ENCODE results near the gene CDH4.

CDH4 gene

DNA sequence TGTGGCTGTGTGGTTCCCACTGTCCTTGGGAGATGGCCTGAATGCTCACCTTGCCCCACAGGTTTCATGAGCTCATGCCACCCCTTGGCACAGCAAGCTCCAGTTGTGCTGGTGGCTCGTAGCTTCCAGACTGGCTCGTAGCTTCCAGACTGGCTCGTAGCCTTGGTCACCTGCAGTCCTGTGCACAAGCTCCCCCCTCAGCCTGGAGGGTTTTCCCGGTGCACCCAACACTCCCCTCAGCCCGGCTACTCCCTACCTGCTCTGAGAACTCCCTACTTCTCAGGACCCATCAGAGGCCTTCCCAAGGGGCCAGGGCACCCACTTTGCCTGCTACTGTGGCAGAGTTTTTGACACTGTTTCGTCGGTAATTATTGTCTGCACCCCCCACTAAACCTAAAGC is 528.0 kb downstream of the CDH4 start:
- TF ChIP-seq, protein P1, sequence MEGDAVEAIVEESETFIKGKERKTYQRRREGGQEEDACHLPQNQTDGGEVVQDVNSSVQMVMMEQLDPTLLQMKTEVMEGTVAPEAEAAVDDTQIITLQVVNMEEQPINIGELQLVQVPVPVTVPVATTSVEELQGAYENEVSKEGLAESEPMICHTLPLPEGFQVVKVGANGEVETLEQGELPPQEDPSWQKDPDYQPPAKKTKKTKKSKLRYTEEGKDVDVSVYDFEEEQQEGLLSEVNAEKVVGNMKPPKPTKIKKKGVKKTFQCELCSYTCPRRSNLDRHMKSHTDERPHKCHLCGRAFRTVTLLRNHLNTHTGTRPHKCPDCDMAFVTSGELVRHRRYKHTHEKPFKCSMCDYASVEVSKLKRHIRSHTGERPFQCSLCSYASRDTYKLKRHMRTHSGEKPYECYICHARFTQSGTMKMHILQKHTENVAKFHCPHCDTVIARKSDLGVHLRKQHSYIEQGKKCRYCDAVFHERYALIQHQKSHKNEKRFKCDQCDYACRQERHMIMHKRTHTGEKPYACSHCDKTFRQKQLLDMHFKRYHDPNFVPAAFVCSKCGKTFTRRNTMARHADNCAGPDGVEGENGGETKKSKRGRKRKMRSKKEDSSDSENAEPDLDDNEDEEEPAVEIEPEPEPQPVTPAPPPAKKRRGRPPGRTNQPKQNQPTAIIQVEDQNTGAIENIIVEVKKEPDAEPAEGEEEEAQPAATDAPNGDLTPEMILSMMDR (conservative IDR thresholded peaks at IDR 0.05; ENCODE audit: low read depth, low read length): no peak
- H3K4me3 ChIP-seq (ENCODE audit: low read length): no peak overlapping the region
- no peak for DNase-seq (ENCODE audit: low read depth)

DNA sequence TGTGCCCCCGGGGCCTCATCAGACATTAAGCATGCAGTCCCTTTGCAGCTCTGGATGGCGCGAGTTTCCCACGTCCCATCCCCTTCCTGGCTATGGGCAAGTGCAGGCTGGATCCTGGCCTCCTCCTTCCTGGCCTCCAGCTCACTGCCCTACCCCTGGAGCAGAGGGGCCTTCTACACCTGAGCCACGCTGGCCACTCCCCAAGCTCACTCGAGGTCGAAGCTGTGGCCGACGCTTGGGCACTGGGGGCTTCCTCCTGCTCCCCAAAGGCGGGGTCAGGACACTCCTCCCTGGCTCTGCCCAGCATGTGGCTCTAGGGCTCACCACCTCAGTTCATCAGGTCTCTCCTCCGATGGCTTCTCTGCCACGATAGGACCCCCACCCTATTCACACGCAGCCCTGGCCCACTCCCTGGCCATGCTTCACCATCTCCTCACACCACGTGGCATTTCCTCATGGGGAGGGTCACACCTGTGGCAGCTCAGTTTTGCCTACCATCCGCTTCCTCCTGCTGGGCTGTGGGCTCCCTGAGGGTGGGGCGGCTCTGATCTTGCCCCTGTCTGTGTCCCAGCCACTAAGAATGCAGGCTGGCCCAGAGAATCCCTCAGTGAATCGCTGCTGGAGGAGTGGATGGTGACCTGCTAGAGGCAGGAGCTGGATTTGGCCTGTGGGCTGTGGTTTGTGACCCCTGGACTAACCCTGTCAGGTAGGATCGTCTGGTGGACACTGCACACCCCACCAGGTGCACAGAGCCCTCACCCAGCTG is 532.9 kb downstream of the CDH4 start:
- H3K4me3 ChIP-seq (ENCODE audit: low read length): no peak overlapping the region
- TF ChIP-seq, protein P1 (conservative IDR thresholded peaks at IDR 0.05; ENCODE audit: low read depth, low read length): no peak
- DNase-seq (ENCODE audit: low read depth): no peak

DNA sequence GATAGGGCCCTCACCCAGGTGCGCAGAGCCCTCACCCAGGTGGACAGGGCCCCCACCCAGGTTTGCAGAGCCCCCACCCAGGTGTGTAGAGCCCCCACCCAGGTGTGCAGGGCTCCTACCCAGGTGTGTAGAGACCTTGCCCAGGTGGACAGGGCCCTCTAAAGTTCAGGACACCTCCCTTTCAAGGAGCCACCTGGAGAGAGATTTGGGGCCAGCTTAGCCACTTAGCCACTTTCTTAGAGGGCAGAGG is 533.4 kb downstream of the CDH4 start:
- no peak overlapping the region for H3K4me3 ChIP-seq (ENCODE audit: low read length)
- DNase-seq (ENCODE audit: low read depth): no peak
- TF ChIP-seq, protein P1 (conservative IDR thresholded peaks at IDR 0.05; ENCODE audit: low read depth, low read length): no peak

DNA sequence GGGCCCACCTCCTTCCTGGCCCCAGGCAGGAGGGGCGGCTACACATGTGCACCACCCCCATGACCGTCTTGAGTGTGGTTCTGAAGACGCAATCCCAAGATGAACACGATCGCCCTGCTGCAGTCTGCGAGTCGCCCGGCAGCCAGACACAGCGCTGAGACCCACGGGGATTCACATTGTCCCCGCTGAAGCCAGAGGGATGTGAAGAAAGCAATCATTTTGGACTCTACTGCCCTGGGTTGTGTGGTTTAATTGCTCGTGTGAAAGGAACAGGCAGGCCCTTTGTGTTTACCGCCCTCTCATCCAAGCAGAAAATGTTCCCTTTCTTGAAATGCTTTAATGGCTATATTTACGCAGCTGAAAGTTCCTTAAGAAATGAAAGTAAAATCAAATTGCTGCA is 534.2 kb downstream of the CDH4 start:
- no peak overlapping the region for H3K4me3 ChIP-seq (ENCODE audit: low read length)
- no peak for DNase-seq (ENCODE audit: low read depth)
- TF ChIP-seq, protein P1 (conservative IDR thresholded peaks at IDR 0.05; ENCODE audit: low read depth, low read length): no peak

DNA sequence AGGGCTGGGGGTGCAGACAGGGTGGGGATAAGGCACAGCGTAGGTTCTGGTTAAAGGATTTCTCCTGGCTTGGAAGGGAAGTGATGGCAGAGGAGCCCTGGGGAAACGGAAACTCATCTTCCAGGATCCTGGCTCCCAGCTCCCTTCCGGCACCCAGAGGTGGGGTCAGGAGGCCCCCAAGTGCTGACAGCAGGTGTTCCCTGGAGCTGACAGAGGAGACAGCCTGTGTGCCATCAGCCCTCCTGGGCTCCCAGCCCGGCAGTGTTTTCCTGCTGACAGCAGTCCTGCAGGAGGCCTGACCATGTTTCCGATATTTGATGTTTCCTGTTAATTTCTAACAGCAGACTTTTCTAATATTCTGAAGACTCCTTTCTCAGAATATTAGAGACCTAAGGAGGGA is 536.3 kb downstream of the CDH4 start:
- H3K4me3 ChIP-seq (ENCODE audit: low read length): no peak overlapping the region
- DNase-seq (ENCODE audit: low read depth): no peak
- TF ChIP-seq, protein P1 (conservative IDR thresholded peaks at IDR 0.05; ENCODE audit: low read depth, low read length): no peak

DNA sequence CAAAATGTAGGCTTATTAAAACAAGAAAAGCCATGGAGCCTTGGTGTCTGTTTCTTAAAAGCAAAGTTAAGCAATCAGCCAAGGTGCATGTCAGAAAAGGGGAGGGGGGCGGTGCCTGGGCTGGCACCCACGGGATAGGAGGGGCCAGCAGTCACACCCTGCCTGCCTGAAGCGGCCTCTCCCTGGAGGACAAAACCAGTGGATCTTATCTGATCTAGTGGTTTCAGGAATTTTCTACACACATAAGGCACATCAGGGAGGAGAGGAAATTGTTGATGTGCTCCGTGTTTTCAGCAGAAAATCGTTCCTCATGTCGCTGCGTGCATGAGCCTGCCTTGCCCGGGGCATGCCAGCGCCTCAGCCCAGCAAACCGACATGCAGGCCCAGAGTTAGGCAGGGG is 537.3 kb downstream of the CDH4 start:
- DNase-seq (ENCODE audit: low read depth): no peak
- no peak overlapping the region for H3K4me3 ChIP-seq (ENCODE audit: low read length)
- TF ChIP-seq, protein P1 (conservative IDR thresholded peaks at IDR 0.05; ENCODE audit: low read depth, low read length): no peak

DNA sequence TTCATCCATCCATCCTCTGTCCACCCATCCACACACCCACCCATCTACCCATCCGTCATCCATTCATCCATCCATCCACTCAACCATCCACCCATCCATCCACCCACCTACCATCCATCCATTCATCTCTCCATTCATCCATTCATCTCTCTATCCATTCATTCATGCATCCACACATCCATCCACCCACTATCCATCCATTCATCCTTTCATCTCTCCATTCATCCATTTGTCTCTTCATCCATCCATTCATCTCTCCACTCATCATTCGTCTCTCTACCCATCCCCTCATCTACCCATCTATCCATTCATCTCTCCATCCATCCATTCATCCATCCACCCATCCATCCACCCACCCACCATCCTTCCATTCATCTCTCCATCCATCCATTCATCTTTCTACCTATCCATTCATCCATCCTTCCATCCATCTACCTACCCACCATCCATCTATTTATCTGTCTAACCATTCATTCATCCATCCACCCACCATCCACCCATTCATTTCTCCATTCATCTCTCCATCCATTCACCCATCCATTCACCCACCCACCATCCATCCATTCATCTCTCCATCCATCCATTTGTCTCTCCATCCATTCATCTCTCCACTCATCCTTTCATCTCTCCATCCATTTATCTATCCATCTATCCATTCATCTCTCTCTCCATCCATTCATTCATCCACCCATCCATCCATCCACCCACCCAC is 538.2 kb downstream of the CDH4 start:
- TF ChIP-seq, protein P1 (conservative IDR thresholded peaks at IDR 0.05; ENCODE audit: low read depth, low read length): no peak
- no peak overlapping the region for H3K4me3 ChIP-seq (ENCODE audit: low read length)
- DNase-seq (ENCODE audit: low read depth): no peak
